ENCODE measurements around the gene FBXO36.

The FBXO36 gene

GRCh38 chr2:230053753-230054478 lies 131.6 kb downstream of the FBXO36 start:
- no peak for DNase-seq

GRCh38 chr2:230060672-230061293 lies 138.5 kb downstream of the FBXO36 start:
- no peak for DNase-seq
